RPMI8226 (cell line): ENCODE measurements around the gene SCYL3.
"Not testable (repeated sequence)": the region's sequence is repeated elsewhere in the genome, so short reads cannot be mapped to it uniquely, and the experiment has no call there.

Source experiments
- DNase-seq: peaks from one replicate; pipeline ENCODE4 v3.0.0-alpha.2; 2015

The SCYL3 gene

GRCh38 chr1:169869426-169869825 is 24.3 kb downstream of the SCYL3 start:
- DNase-seq: no peak

GRCh38 chr1:169868978-169869377 is 24.7 kb downstream of the SCYL3 start:
- DNase-seq: no peak

- no peak for DNase-seq
These were observed 26.6 kb downstream of the SCYL3 start for GRCh38 chr1:169867012-169867675.

- no peak for DNase-seq
These were observed 27.1 kb downstream of the SCYL3 start for GRCh38 chr1:169866577-169866976.

- not testable (repeated sequence) for DNase-seq
These were observed 29.2 kb downstream of the SCYL3 start for GRCh38 chr1:169864531-169864930.

GRCh38 chr1:169860750-169861149 is 32.9 kb downstream of the SCYL3 start:
- no peak for DNase-seq

- DNase-seq: no peak
These were observed 33.5 kb downstream of the SCYL3 start for GRCh38 chr1:169860187-169860586.

- DNase-seq: no peak
These were observed 34.7 kb downstream of the SCYL3 start for GRCh38 chr1:169859001-169859400.

GRCh38 chr1:169858467-169858866 is 35.2 kb downstream of the SCYL3 start:
- no peak for DNase-seq

GRCh38 chr1:169853341-169853740 is 40.4 kb downstream of the SCYL3 start:
- no peak for DNase-seq

- DNase-seq: no peak
These were observed 44.2 kb downstream of the SCYL3 start for GRCh38 chr1:169849346-169850022.

- no peak for DNase-seq
These were observed 45.2 kb downstream of the SCYL3 start for GRCh38 chr1:169848456-169848855.

- no peak for DNase-seq
These were observed 48.6 kb downstream of the SCYL3 start for GRCh38 chr1:169844941-169845608.

GRCh38 chr1:169838942-169839341 is 54.8 kb downstream of the SCYL3 start:
- DNase-seq: no peak

- no peak for DNase-seq
These were observed 57.5 kb downstream of the SCYL3 start for GRCh38 chr1:169836198-169836597.

- DNase-seq: no peak
These were observed 58.0 kb downstream of the SCYL3 start for GRCh38 chr1:169835647-169836046.

GRCh38 chr1:169834869-169835268 is 58.8 kb downstream of the SCYL3 start:
- DNase-seq: no peak

- DNase-seq: no peak
These were observed 60.4 kb downstream of the SCYL3 start for GRCh38 chr1:169833179-169833901.

GRCh38 chr1:169829671-169830070 is 64.0 kb downstream of the SCYL3 start:
- no peak for DNase-seq

- no peak for DNase-seq
These were observed 69.5 kb downstream of the SCYL3 start for GRCh38 chr1:169824153-169824552.

GRCh38 chr1:169821500-169821899 is 72.2 kb downstream of the SCYL3 start:
- no peak for DNase-seq

GRCh38 chr1:169816617-169817016 is 77.1 kb downstream of the SCYL3 start:
- no peak for DNase-seq

GRCh38 chr1:169814265-169814664 is 79.4 kb downstream of the SCYL3 start:
- no peak for DNase-seq

- no peak for DNase-seq
These were observed 81.6 kb downstream of the SCYL3 start for GRCh38 chr1:169812131-169812530.
